Activated CD4-positive, alpha-beta memory T cell treated with anti-CD3 and anti-CD28 coated beads, Interleukin-2, amount 10 ng/mL, durations not matched to agents 7 days and 5 days (primary cell): ENCODE measurements around the gene RDX. TPM values are rescaled to one million over a fixed set of nuclear protein-coding genes. Genes with fewer than 3 reads are reported as not detected.
"Not testable (repeated sequence)": the region's sequence is repeated elsewhere in the genome, so short reads cannot be mapped to it uniquely, and the experiment has no call there.

Experiments
- CTCF ChIA-PET: fragments of 350-600 bp; sonication (Branson Sonifier 250); formaldehyde crosslinking; loops from one replicate; lab custom pipeline; 2021; ENCODE audit warnings: antibody characterized with exemption, inconsistent platforms; lab: Charles Lee
- POLR2A ChIA-PET: fragments of 350-600 bp; sonication (Branson Sonifier 250); formaldehyde crosslinking; loops from one replicate; lab custom pipeline; 2021; ENCODE audit warnings: antibody characterized with exemption; lab: Charles Lee
- DNase-seq: peaks from one replicate; pipeline ENCODE4 v3.0.0-alpha.2; 2020
- H3K27ac Mint-ChIP-seq: one replicate; pipeline ENCODE4 v1.8.0; 2021; ENCODE audit warnings: mild to moderate bottlenecking, mixed read lengths
- H3K27me3 Mint-ChIP-seq: one replicate; pipeline ENCODE4 v1.8.0; 2021; ENCODE audit warnings: mixed read lengths
- H3K36me3 Mint-ChIP-seq: one replicate; pipeline ENCODE4 v1.8.0; 2021; ENCODE audit warnings: low read depth, mixed read lengths
- H3K4me1 Mint-ChIP-seq: one replicate; pipeline ENCODE4 v1.8.0; 2021; ENCODE audit warnings: mixed read lengths
- H3K4me3 Mint-ChIP-seq: one replicate; pipeline ENCODE4 v1.8.0; 2021; ENCODE audit warnings: mild to moderate bottlenecking, mixed read lengths
- H3K9me3 Mint-ChIP-seq: one replicate; pipeline ENCODE4 v1.8.0; 2021; ENCODE audit warnings: mixed read lengths
- total RNA-seq, 2 experiments: library from RNA; stranded (reverse); gene quantifications; one replicate each; pipeline ENCODE4 v1.2.3, GENCODE V29; 2021

RDX gene
- total RNA-seq, 2 experiments from 2014 or later = 53.5 to 54.4 TPM

GRCh38 chr11:110323786-110324185, 27.4 kb upstream of the RDX start:
- Mint-ChIP-seq H3K27me3 (peaks cover 1% of the 10 kb centered on the region), H3K4me3 (no peak overlapping the region), H3K4me1 (peaks cover 22% of the 10 kb centered on the region), H3K9me3 (peaks cover 1% of the 10 kb centered on the region), H3K36me3 (peaks cover 3% of the 10 kb centered on the region), H3K27ac (no peak overlapping the region)
- CTCF ChIA-PET = no interaction called here
- no peak for DNase-seq
- POLR2A ChIA-PET = no interaction called here

- DNase-seq = no peak
- H3K9me3 Mint-ChIP-seq = no peaks in the 10 kb centered on the region
- no peaks in the 10 kb centered on the region for H3K4me1 Mint-ChIP-seq
- no peak overlapping the region for H3K27ac Mint-ChIP-seq
- H3K27me3 Mint-ChIP-seq = peaks cover 4% of the 10 kb centered on the region
- ChIA-PET CTCF (no interaction called here), POLR2A (no interaction called here)
- no peak overlapping the region for H3K4me3 Mint-ChIP-seq
- H3K36me3 Mint-ChIP-seq = no peaks in the 10 kb centered on the region
These were observed 23.1 kb upstream of the RDX start for GRCh38 chr11:110319501-110319900.

GRCh38 chr11:110318638-110319404, 22.4 kb upstream of the RDX start:
- Mint-ChIP-seq H3K4me1 (no peaks in the 10 kb centered on the region), H3K9me3 (no peaks in the 10 kb centered on the region), H3K27ac (no peak overlapping the region), H3K27me3 (peaks cover 4% of the 10 kb centered on the region), H3K4me3 (no peak overlapping the region), H3K36me3 (no peaks in the 10 kb centered on the region)
- CTCF ChIA-PET = no interaction called here
- POLR2A ChIA-PET = no interaction called here
- no peak for DNase-seq

GRCh38 chr11:110317516-110317932, 21.1 kb upstream of the RDX start:
- no peak overlapping the region for H3K4me3 Mint-ChIP-seq
- ChIA-PET POLR2A (no interaction called here), CTCF (no interaction called here)
- no peaks in the 10 kb centered on the region for H3K9me3 Mint-ChIP-seq
- H3K4me1 Mint-ChIP-seq = peaks cover under 1% of the 10 kb centered on the region
- no peak for DNase-seq
- no peaks in the 10 kb centered on the region for H3K36me3 Mint-ChIP-seq
- H3K27me3 Mint-ChIP-seq = peaks cover 4% of the 10 kb centered on the region
- no peak overlapping the region for H3K27ac Mint-ChIP-seq

GRCh38 chr11:110314366-110315095, 18.1 kb upstream of the RDX start:
- CTCF ChIA-PET = interaction anchor here (1.5 kb wide), 1 partner anchor 63 kb away, joined by 3 read pairs; no protein-coding TSS in a partner anchor
- H3K4me3 Mint-ChIP-seq = no peak overlapping the region

GRCh38 chr11:110312670-110313069, 16.3 kb upstream of the RDX start:
- POLR2A ChIA-PET = no interaction called here
- Mint-ChIP-seq H3K9me3 (no peaks in the 10 kb centered on the region), H3K4me3 (no peak overlapping the region), H3K27ac (no peak overlapping the region), H3K36me3 (peaks cover 3% of the 10 kb centered on the region), H3K27me3 (peaks cover 2% of the 10 kb centered on the region), H3K4me1 (peaks cover 9% of the 10 kb centered on the region)
- CTCF ChIA-PET = no interaction called here
- no peak for DNase-seq

More at GRCh38 chr11:110314366-110315095, 18.1 kb upstream of the RDX start:
- H3K36me3 Mint-ChIP-seq = peaks cover 3% of the 10 kb centered on the region
- H3K27ac Mint-ChIP-seq = no peak overlapping the region
- H3K9me3 Mint-ChIP-seq = no peaks in the 10 kb centered on the region
- peaks cover 9% of the 10 kb centered on the region for H3K4me1 Mint-ChIP-seq
- POLR2A ChIA-PET = no interaction called here
- peaks cover 4% of the 10 kb centered on the region for H3K27me3 Mint-ChIP-seq
- DNase-seq = no peak

- ChIA-PET POLR2A (no interaction called here), CTCF (no interaction called here)
- no peak for DNase-seq
- no peak overlapping the region for H3K27ac Mint-ChIP-seq
- H3K27me3 Mint-ChIP-seq = no peaks in the 10 kb centered on the region
- H3K4me3 Mint-ChIP-seq = no peak overlapping the region
- H3K9me3 Mint-ChIP-seq = no peaks in the 10 kb centered on the region
- peaks cover 9% of the 10 kb centered on the region for H3K4me1 Mint-ChIP-seq
- H3K36me3 Mint-ChIP-seq = peaks cover 3% of the 10 kb centered on the region
These were observed 15.6 kb upstream of the RDX start for GRCh38 chr11:110311783-110312579.

- DNase-seq = no peak
- POLR2A ChIA-PET = interaction anchor here (1.1 kb wide), 1 partner anchor 20 kb away, joined by 4 read pairs; no protein-coding TSS in a partner anchor
- Mint-ChIP-seq H3K4me1 (peaks cover 12% of the 10 kb centered on the region), H3K9me3 (no peaks in the 10 kb centered on the region), H3K4me3 (no peak overlapping the region), H3K36me3 (peaks cover 3% of the 10 kb centered on the region), H3K27me3 (no peaks in the 10 kb centered on the region), H3K27ac (no peak overlapping the region)
- CTCF ChIA-PET = no interaction called here
These were observed 11.7 kb upstream of the RDX start for GRCh38 chr11:110308071-110308470.

- H3K9me3 Mint-ChIP-seq, H3K36me3 Mint-ChIP-seq, H3K4me3 Mint-ChIP-seq, H3K27me3 Mint-ChIP-seq, H3K4me1 Mint-ChIP-seq, DNase-seq, CTCF ChIA-PET, H3K27ac Mint-ChIP-seq: not testable (repeated sequence)
- POLR2A ChIA-PET = interaction anchor here (1.6 kb wide), 1 partner anchor 24 kb away, joined by 3 read pairs; no protein-coding TSS in a partner anchor
These were observed 9.6 kb upstream of the RDX start for GRCh38 chr11:110306019-110306388.

GRCh38 chr11:110305169-110306018, 9.0 kb upstream of the RDX start:
- POLR2A ChIA-PET = interaction anchor here (1.6 kb wide), 1 partner anchor 25 kb away, joined by 3 read pairs; no protein-coding TSS in a partner anchor
- CTCF ChIA-PET = no interaction called here
- Mint-ChIP-seq H3K4me1 (peaks cover 3% of the 10 kb centered on the region), H3K4me3 (no peak overlapping the region), H3K9me3 (no peaks in the 10 kb centered on the region), H3K27me3 (no peaks in the 10 kb centered on the region), H3K27ac (no peak overlapping the region), H3K36me3 (no peaks in the 10 kb centered on the region)
- no peak for DNase-seq

- Mint-ChIP-seq H3K9me3 (no peaks in the 10 kb centered on the region), H3K36me3 (no peaks in the 10 kb centered on the region), H3K27ac (no peak overlapping the region), H3K4me1 (peaks cover 7% of the 10 kb centered on the region), H3K4me3 (no peak overlapping the region), H3K27me3 (no peaks in the 10 kb centered on the region)
- DNase-seq = no peak
- ChIA-PET POLR2A (no interaction called here), CTCF (interaction anchor here (0.7 kb wide), 1 partner anchor 26 kb away, joined by 5 read pairs; no protein-coding TSS in a partner anchor)
These were observed 7.0 kb upstream of the RDX start for GRCh38 chr11:110303414-110303826.

GRCh38 chr11:110301577-110301976, 5.2 kb upstream of the RDX start:
- no peak overlapping the region for H3K4me3 Mint-ChIP-seq
- H3K27me3 Mint-ChIP-seq = no peaks in the 10 kb centered on the region
- H3K27ac Mint-ChIP-seq = no peak overlapping the region
- no peaks in the 10 kb centered on the region for H3K36me3 Mint-ChIP-seq
- POLR2A ChIA-PET = no interaction called here
- H3K4me1 Mint-ChIP-seq = peaks cover 19% of the 10 kb centered on the region
- CTCF ChIA-PET = interaction anchor here (0.7 kb wide), 1 partner anchor 856 kb away, joined by 4 read pairs; no protein-coding TSS in a partner anchor
- DNase-seq = no peak
- H3K9me3 Mint-ChIP-seq = no peaks in the 10 kb centered on the region
